ENCODE data around the gene DSTN. TPM values are rescaled to one million over a fixed set of nuclear protein-coding genes. Genes with fewer than 3 reads are reported as not detected.
A peak's percentile ranks its signal among the peaks of the same experiment; 100 is the strongest.

The DSTN gene
- total and polyA plus RNA-seq, 9 of the 15 experiments (the other 6 are each of a cell fraction or from before 2014, with no cell fraction given) = 25.7 to 88.3 (median 61.0) TPM

DNA sequence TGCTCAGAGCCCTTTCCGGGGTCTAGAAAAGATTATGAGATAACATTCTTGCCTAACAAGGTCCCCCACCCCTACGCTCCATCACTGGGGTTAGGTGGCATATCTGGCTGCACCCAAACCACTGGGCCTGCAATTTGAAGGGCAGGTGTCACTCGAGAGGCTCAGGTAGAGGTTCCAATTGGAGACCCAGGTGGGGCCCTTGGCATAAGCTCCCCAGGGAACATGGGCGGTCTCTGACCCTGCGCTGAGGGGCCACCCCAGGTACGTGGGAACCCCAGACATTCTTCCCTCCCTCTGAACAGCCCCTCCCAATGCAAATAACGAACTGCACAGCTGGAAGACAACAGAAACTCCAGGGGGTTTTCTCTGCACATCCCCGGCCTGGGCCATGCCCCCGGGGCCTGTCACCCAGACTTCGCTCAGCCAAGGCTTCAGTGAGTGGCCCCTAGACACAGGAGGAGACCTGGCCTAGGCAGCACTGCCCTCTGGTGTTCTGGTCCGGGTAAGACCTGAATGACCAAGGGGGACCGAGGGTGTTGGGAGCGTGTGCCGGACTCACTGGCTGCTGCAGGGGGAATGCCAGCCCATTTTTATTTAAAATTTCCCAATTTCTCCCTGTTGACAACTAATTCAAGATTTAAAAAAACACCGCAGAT is 47.5 kb downstream of the DSTN start:
- FAIRE-seq = peak; percentile 15
- DNase-seq (ENCODE audit: extremely low read depth in 1 of 4, low spot score in 3 of 4) = peak; percentile 56 to 69 (median 64)
- ChIA-PET CTCF (ENCODE audit: low intra/inter-chr PET ratio) (interaction anchor here (0.9 to 2.1 kb wide), 2 partner anchors 80 to 112 kb away, joined by 4 to 23 read pairs; no protein-coding TSS in a partner anchor), POLR2A (interaction anchor here (1.3 kb wide), 1 partner anchor 11 kb away, joined by 3 read pairs; no protein-coding TSS in a partner anchor)
- no peaks in the 10 kb centered on the region for H4K20me1 ChIP-seq (replicated peaks; ENCODE audit: control insufficient read depth, insufficient read depth, low read length)
- no peak overlapping the region for H3K9ac ChIP-seq (ENCODE audit: insufficient read depth in 1 of 2, low read depth in 2 of 2, low read length in 2 of 2)
- no peaks in the 10 kb centered on the region for H3K27me3 ChIP-seq (ENCODE audit: control insufficient read depth in 2 of 2, insufficient read depth in 2 of 2, low read length in 2 of 2)
- in situ Hi-C loops (cut with MboI) = no loop called here
- H3K27ac ChIP-seq (ENCODE audit: extremely low read depth, low read depth, low read length) = no peak overlapping the region
- no peaks in the 10 kb centered on the region for H3K79me2 ChIP-seq (ENCODE audit: control insufficient read depth, insufficient read depth, low read length)
- intact Hi-C loops (cut with micrococcal nuclease) = loop anchor here (1.0 kb wide), 2 partner anchors 80 to 113 kb away; no protein-coding TSS in a partner anchor
- H3K4me2 ChIP-seq (ENCODE audit: insufficient read depth, low read length) = no peak overlapping the region
- no peaks in the 10 kb centered on the region for H3K9me3 ChIP-seq (replicated peaks; ENCODE audit: control insufficient read depth, insufficient read depth, low read depth, low read length)
- H3K9me1 ChIP-seq (ENCODE audit: control insufficient read depth, insufficient read depth, low read length) = no peaks in the 10 kb centered on the region
- peaks cover 0 to 20% of the 10 kb centered on the region in 2 experiments; a peak in 2 of 5 replicates for H3K4me1 ChIP-seq (replicated peaks in 1 of 2; ENCODE audit: control insufficient read depth in 2 of 2, insufficient read depth in 2 of 2, low read length in 2 of 2)
- H3K4me3 ChIP-seq = no peak overlapping the region
- peaks cover 40% of the 10 kb centered on the region; the same call in 1 of the 3 replicates for H3K36me3 ChIP-seq (ENCODE audit: control insufficient read depth, insufficient read depth, low read length)
- 51% methylated on average over 10 of the region's 15 CpGs for WGBS (ENCODE audit: insufficient coverage, low coverage, missing lambda C conversion rate)
- BruUV-seq (replicated peaks) = no TSS peak
- no peak overlapping the region for H2AFZ ChIP-seq (ENCODE audit: low read depth, low read length)
- ATAC-seq = peak; percentile 91
- TF ChIP-seq, protein P1, sequence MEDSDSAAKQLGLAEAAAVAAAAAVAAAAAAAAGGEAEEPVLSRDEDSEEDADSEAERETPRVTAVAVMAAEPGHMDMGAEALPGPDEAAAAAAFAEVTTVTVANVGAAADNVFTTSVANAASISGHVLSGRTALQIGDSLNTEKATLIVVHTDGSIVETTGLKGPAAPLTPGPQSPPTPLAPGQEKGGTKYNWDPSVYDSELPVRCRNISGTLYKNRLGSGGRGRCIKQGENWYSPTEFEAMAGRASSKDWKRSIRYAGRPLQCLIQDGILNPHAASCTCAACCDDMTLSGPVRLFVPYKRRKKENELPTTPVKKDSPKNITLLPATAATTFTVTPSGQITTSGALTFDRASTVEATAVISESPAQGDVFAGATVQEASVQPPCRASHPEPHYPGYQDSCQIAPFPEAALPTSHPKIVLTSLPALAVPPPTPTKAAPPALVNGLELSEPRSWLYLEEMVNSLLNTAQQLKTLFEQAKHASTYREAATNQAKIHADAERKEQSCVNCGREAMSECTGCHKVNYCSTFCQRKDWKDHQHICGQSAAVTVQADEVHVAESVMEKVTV (CRISPR knock-in tag; IDR thresholded peaks at IDR 0.05) = peak; percentile 58
- TF ChIP-seq MEIS2 (IDR thresholded peaks at IDR 0.05; ENCODE audit: partially characterized antibody) = no peak
- TF ChIP-seq RAD21 (CRISPR knock-in tag; conservative IDR thresholded peaks at IDR 0.05 in 1 of 2, IDR thresholded peaks at IDR 0.05 in 1 of 2) = peak; percentile 69 to 82
- 0 out of 2 replicates have a peak, but pooled peaks have one; percentile 51 for TF ChIP-seq ARID2 (IDR thresholded peaks at IDR 0.05)
- TF ChIP-seq, protein P2, sequence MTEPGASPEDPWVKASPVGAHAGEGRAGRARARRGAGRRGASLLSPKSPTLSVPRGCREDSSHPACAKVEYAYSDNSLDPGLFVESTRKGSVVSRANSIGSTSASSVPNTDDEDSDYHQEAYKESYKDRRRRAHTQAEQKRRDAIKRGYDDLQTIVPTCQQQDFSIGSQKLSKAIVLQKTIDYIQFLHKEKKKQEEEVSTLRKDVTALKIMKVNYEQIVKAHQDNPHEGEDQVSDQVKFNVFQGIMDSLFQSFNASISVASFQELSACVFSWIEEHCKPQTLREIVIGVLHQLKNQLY (CRISPR knock-in tag; conservative IDR thresholded peaks at IDR 0.05) = no peak
- no peak for TF ChIP-seq CBX5 (IDR thresholded peaks at IDR 0.05; ENCODE audit: borderline replicate concordance, low read depth)
- no peak for TF ChIP-seq ETV1 (tag; conservative IDR thresholded peaks at IDR 0.05; ENCODE audit: low read depth)
- no peak for TF ChIP-seq EHMT2 (IDR thresholded peaks at IDR 0.05)
- TF ChIP-seq, protein P3, sequence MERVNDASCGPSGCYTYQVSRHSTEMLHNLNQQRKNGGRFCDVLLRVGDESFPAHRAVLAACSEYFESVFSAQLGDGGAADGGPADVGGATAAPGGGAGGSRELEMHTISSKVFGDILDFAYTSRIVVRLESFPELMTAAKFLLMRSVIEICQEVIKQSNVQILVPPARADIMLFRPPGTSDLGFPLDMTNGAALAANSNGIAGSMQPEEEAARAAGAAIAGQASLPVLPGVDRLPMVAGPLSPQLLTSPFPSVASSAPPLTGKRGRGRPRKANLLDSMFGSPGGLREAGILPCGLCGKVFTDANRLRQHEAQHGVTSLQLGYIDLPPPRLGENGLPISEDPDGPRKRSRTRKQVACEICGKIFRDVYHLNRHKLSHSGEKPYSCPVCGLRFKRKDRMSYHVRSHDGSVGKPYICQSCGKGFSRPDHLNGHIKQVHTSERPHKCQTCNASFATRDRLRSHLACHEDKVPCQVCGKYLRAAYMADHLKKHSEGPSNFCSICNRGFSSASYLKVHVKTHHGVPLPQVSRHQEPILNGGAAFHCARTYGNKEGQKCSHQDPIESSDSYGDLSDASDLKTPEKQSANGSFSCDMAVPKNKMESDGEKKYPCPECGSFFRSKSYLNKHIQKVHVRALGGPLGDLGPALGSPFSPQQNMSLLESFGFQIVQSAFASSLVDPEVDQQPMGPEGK (CRISPR knock-in tag; IDR thresholded peaks at IDR 0.05; ENCODE audit: borderline replicate concordance) = no peak
- TF ChIP-seq NRF1 (conservative IDR thresholded peaks at IDR 0.05 in 1 of 2, IDR thresholded peaks at IDR 0.05 in 1 of 2) = no peak
- TF ChIP-seq DPF2 (IDR thresholded peaks at IDR 0.05) = no peak
- TF ChIP-seq, protein P4, sequence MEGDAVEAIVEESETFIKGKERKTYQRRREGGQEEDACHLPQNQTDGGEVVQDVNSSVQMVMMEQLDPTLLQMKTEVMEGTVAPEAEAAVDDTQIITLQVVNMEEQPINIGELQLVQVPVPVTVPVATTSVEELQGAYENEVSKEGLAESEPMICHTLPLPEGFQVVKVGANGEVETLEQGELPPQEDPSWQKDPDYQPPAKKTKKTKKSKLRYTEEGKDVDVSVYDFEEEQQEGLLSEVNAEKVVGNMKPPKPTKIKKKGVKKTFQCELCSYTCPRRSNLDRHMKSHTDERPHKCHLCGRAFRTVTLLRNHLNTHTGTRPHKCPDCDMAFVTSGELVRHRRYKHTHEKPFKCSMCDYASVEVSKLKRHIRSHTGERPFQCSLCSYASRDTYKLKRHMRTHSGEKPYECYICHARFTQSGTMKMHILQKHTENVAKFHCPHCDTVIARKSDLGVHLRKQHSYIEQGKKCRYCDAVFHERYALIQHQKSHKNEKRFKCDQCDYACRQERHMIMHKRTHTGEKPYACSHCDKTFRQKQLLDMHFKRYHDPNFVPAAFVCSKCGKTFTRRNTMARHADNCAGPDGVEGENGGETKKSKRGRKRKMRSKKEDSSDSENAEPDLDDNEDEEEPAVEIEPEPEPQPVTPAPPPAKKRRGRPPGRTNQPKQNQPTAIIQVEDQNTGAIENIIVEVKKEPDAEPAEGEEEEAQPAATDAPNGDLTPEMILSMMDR (IDR thresholded peaks at IDR 0.05 in 2 of 3, conservative IDR thresholded peaks at IDR 0.05 in 1 of 3; ENCODE audit: insufficient read depth in 2 of 3, low read depth in 1 of 3, low read length in 3 of 3) = peak; percentile 63 to 71 (median 68)
- no peak for TF ChIP-seq RUNX1 (IDR thresholded peaks at IDR 0.05; ENCODE audit: low read depth)
- TF ChIP-seq PTRF (tag; IDR thresholded peaks at IDR 0.05) = no peak
- TF ChIP-seq HDAC1 (IDR thresholded peaks at IDR 0.05) = no peak
